OCI-LY7 (cell line): ENCODE results near the gene GRIK2.

Source experiments
- CTCF ChIP-seq: fragments of 200-600 bp; sonication (generic); conservative IDR thresholded peaks from 2 replicates; pipeline ENCODE4 v1.5.1; 2014; ENCODE audit warnings: mild to moderate bottlenecking, antibody characterized with exemption, low read length, moderate library complexity, mixed read lengths
- EZH2phosphoT487 ChIP-seq: fragments of 200-600 bp; sonication (generic); IDR thresholded peaks from 2 replicates; pipeline ENCODE4 v1.6.1; 2018; ENCODE audit warnings: low read depth, borderline replicate concordance, mild to moderate bottlenecking, mixed run types, antibody characterized with exemption, low read length, moderate library complexity, mixed read lengths

- no peak for TF ChIP-seq CTCF
- TF ChIP-seq EZH2phosphoT487 = no peak
Observed at GRCh38 chr6:101444717-101445116, 51.2 kb downstream of the GRIK2 start.
